Activated T-cell treated with anti-CD3 and anti-CD28 coated beads for 1 hour (primary cell): Measurements from ENCODE around the gene RPS6KA5.
"Not testable (repeated sequence)": the region's sequence is repeated elsewhere in the genome, so short reads cannot be mapped to it uniquely, and the experiment has no call there.

Experiments used
- DNase-seq: peaks from one replicate; pipeline ENCODE4 v3.0.0-alpha.2; 2020; ENCODE audit warnings: low read depth

RPS6KA5 gene

DNA sequence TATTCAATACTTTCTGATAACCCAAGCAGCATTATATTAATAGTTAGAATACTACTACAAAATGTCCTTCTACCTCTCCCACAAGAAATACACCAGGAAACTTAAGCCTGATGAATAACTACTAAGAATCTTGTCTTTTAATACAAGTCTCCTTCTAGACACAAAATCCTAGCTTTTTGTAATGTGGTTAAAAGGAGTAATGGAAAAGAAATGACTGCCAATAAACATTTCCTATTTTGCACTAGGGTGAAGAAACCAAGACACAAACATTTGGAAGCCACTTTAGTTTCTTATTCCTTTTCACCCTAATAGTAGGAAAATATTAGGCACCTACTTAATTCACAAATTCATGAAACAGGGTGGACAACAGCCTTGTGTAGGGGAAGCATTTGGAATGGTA lies 192.9 kb downstream of the RPS6KA5 start:
- DNase-seq: no peak

DNA sequence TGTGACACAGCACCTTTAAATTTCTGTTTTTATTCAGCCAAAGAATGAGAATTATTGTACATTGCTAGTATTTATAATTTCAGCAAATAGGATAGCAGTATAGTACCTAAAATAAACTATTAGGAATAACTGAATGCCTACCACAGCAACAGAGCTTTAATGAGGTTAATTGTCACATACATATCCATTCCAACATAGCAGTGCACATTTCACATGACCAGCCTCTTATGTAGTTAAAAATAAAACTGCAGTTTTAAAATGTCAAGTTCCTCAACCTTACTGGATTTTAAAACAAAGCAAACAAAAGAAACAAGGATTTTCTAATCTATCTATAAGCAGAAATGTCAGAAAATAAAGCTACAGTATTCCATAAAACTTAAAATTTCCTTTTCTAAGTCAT lies 193.6 kb downstream of the RPS6KA5 start:
- DNase-seq: no peak

DNA sequence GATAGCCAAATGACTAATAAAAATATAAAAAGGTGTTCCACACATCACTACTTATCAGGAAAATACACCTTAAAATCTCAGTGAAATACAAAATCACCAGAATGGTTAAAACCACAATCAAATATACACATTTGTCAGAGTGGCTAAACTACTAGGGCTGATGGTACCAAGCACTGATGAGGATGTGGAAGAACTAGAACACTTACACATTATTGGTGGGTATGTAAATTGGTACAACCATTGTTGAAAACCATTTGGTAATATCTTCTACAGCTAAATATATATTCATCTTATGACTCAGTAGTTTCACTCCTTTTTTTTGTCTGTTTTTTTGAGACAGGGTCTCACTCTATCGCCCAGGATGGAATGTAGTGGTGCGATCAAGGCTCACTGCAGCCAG lies 195.7 kb downstream of the RPS6KA5 start:
- no peak for DNase-seq

DNA sequence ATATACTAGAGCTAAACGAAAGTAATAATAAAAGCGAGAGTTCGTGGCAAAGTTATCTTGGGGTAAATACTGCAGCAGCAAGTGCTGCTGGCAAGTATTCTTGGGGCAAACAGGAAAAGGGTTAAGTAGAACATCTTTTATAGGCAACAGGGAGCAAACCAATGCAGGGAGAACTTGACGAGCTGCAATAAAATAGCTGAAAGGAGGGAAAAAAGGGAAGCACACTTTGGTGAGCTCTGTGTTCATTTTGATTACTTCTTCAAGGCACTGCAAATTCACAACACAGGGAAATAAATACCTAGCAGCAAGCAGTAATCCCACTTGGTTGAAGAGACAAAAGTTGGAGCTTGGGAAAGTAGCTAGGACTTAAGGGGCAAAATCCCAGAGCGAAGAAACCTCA lies 201.9 kb downstream of the RPS6KA5 start:
- DNase-seq: no peak

DNA sequence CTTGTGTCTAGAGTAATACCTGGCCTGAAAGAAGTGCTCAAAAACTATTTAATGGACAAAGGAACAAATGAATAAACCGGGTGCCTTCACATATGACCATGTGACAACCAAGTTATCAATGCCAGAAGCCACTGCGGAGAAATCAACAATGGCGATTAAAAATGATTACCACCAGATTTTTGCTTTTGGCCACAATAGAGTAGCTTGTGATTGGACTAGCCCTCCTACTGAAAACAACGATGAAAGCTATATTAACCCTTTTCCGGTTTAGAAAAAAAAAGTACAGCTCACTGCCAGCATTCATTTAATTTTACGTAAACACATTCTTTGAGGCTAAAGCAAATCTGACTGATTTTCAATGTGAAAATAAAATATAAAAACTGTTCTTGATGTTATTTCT lies 202.6 kb downstream of the RPS6KA5 start:
- DNase-seq: no peak

DNA sequence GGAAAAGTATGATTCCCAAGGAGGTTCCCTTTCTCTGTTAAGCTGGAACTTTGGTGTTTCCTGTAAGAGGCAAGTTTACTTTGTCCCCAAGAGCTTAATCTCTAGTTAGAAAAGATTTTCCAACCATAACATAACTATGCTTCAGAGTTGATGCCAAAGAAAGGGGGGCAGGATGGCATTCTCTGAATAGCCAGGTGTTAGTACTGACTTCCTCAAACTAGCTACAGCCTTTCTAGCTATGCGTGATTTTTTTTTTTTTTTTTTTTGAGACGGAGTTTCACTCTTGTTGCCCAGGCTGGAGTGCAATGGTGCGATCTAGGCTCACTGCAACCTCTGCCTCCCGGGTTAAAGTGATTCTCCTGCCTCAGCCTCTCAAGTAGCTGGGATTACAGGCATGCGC lies 204.3 kb downstream of the RPS6KA5 start:
- DNase-seq: not testable (repeated sequence)

DNA sequence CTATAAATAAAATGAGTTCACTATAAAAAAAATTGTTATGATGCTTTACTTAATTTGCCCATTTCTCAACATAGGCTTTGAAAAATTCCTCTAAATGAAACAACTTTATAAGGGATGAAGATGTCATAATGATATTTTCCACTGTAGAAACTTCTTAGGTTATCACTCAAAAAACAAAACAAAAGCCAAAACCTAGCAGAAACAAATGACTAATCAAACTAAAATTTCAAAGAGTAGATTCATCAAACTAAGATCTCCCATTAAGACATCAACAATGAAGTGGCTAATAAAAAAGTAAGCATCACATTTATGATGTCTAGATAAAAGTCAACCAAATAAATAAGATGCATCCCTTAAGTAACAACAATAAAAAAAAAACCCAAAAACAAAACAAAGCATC lies 207.3 kb downstream of the RPS6KA5 start:
- DNase-seq: no peak

DNA sequence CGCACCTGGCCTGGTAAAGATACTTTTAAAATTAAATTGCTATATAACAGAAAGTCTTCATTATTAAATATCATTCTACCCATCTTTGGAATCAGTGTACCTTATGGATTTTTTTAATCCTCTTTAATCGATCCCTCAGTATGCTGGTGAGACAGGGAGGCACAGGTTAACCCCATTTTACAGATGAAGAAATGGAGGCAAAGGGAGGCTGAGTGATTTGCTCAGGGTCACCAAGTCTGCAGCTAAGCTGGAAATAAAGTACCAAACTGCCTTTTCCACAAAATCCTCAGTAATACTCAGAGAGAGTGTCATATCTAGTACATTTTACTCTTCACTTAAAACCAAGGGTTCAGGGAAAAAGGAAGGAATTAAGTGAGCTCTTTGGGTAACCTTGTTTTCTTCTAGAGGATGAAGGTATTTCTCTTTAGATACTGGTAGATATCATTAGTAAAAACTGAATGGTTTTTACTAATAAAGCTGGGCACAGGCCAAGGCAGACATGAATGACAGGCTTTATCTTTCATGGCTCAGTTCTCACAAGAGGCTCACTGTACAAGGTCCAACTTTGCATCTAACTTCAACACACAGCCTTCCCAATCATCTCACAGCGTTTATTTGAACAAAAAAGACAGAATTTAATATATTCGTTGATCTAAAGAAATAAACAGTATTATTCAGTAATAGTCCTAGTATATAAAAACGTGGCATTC lies 209.0 kb downstream of the RPS6KA5 start:
- DNase-seq: no peak

DNA sequence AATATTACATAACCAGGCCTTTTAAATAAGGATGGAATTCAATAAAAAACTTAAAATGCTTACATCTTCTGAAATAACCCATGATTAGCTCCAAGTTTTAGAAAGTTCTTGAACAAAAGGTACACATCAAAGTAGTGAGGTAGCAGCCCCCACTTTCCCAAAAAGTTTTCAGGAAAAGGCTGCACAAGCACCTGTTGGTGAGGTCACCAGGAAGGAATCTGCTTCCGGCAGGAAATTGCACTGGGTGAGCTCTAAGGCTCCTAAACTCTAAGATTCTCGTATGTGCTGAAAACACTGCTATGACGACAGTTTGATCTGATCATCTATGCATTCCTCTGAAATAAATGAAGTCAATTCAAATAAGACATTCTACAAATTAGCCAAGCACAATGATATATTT lies 210.0 kb downstream of the RPS6KA5 start:
- DNase-seq: no peak

DNA sequence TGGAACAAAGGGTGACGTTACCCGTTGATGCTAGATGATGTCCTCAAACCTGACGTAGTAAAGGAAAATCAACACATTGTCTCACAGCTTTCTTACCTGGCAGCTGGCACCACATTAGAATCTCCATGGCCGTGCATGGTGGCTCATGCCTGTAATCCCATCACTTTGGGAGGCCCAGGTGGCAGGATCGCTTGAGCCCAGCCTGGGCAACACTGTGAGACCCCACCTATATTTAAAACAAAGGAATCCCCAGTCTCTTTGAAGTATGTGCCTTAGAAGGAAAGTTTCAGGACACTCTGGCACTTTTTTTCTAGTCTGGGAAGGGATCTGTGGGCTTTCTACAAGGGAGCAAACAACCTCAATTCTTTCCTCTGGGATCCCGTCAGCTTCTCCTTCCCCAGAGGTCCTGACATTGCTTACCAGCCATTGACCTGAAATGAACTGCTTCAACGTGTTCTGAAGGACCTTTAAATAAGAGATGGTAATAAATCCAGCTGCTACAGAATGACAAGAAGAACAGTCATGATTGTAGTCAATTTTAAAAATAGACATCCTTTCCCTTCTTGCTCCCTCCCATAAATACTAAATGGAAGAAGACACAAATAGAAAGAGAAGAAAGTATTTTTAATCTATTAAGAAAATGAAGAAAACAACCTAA lies 210.5 kb downstream of the RPS6KA5 start:
- no peak for DNase-seq

DNA sequence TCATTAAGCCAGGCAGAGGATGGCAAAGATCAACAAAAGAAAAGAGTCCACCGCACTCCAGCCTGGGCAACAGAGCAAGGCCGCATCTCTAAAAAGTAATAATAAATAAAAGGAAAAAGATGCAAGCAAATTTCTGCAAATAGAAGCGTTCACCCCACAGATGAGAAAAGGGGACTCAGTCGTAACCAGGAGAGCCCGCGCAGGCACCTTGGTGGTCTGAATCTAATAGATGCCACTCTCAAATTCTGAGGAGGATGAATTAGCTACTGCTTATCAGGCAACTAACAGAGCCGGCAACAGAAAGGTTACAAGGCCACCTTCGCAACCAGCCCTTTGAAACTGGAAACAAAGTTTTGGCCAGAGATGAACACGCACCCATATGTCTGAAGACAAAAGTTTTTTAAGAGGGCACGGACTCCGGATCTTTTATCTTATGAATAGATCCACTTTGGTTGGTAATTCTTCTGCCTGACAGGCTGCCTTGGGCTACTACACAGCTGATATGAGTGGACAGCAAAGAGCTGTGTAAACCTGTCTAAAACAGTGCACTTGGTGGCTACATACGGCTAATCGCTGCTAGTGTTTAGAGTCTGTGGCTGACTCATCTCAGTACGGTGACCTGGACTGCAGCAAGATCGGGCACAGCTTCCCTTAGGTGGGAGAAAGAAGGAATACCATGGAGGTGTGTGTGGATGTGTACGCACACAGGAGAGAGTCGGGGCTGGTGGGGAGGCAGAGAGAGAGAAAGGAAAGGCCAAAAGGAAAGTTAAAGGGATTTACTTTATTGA lies 211.3 kb downstream of the RPS6KA5 start:
- no peak for DNase-seq

DNA sequence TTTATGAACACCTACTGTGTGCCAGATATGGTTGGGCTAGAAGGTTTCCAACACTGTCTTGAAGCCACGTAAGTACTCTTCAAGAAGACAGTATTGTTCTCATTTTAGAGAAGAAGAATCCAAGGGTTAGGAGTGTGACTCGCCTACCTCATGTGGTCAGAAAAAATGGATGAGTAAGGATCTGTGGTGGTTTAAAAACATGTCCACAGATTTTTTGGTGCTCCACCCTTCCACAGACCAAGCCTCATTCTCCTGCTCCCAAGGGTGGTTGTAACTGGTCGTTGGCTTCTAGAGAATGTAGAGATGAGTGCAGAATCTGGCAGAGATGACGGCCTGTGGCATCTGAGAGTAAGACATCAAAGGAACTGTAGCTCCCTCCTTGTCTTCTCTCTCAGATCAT lies 213.9 kb downstream of the RPS6KA5 start:
- no peak for DNase-seq

DNA sequence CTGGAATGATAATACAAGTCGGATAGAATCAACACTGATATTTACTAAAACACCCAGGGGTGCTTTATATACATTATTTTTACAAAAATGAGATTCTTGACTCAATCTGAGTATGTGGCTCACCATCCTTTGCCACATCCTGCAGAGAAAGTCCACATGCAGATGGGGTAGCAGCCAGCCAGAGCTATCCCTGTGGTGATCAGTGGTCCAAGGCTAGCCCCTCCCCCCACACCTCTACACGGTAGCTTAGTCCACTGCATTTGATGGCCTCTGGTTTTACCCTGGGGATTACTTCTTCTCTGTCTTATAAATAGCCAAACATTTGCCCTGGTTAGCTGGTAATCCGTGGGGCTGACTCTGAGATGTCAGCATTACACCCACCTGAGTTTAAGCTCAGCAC lies 216.1 kb downstream of the RPS6KA5 start:
- DNase-seq: no peak

DNA sequence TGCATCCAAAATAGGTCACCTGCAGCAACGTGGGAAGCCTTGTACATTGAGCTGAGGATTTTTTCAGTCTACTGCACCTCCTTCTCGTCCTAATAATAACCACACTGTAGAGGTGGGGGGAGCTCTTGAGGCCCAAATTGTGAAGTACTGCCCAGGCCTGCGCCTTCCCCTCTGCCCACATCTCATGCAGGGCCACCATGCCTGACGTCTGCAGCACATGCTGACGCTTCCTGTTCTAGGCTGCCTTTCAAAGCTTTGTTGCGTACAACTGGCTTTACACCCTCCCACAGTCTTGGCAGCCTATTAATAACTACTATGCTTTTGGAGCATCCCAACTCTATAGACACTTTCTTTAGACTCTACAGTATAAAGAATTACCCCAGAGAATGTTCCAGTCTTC lies 217.7 kb downstream of the RPS6KA5 start:
- DNase-seq: no peak

DNA sequence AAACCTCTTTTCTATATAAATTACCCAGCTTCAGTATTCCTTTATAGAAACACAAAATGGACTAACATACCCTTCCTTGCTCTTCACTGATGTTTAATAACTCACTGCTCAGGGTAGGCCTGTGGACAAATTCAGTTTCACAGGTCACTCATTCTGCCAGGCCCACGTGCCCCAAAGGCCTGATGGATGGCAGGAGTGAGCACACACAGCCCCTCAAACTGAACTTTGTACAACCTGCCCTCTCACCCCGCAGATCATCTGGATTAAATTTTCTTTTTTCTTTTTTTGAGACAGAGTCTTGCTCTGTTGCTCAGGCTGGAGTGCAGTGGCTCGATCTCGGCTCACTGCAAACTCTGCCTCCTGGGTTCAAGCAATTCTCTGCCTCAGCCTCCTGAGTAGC lies 219.8 kb downstream of the RPS6KA5 start:
- DNase-seq: not testable (repeated sequence)

DNA sequence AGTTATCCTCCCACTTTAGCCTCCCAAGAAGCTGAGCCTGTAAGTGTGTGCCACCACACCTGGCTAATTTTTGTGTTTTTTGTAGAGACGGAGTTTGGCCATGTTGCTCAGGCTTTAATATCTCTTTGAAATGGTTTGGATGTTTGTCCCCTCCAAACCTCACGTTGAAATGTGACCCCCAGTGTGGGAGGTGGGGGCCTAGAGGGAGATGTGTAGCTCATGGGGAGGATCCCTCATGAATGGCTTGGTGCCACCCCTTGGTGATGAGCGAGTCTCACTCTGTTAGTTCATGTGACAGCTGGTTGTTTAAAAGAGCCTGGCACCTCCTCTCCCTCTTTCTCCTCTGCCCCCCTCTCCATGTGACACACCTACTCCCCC lies 220.6 kb downstream of the RPS6KA5 start:
- no peak for DNase-seq

DNA sequence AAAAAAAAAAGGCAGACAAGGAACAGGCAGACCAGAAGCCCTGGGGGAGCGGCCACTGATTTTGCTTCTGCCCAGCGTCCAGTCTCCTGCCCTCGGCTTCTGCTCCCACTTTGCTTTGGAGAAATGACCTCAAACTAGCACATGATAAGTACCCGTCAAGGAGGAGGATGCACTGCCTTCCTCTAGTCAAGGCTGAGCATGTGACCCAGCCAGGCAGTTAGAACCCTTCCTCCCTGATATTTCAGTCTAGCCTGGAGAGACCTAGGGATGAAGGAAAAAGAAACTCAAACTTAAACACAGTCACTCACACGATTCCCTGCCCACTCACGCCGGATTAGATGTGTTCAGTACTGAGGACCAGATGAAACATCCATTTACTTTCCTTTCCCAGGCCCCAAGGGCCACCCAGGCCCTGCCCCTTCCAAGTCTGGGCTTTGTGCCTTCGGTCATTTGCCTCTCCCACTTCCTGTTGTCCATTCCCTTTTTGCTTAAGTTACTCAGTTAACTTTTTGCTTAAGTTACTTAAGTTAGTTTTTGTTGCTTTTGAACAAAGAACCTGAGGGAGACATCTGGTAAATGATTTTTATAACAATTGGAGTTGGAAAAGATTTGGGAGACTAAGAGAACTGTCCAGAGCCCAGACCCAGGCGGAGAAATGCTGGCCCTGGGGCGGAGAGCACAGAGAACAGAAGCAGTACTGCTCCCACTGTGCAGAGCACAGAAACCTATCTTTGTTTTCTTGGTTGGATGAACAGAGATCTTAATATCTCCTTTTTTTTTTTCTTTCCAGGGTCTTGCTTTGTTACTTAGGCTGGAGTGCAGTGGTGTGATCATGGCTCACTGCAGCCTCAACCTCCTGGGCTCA lies 221.2 kb downstream of the RPS6KA5 start:
- no peak for DNase-seq

DNA sequence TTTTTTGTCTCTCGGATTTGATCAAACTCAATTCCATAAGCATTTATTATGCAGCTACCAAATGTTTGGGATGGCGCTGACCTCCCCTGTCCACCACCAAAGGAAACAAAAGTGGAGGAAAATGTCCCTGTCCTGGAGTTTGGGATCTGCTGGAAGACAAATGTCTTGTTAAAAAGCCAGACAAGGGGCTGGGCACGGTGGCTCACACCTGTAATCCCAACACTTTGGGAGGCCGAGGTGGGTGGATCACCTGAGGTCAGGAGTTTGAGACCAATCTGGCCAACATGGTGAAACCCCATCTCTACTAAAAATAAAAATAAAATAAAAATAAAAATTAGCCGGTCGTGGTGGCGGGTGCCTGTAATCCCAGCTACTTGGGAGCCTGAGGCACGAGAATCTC lies 221.9 kb downstream of the RPS6KA5 start:
- DNase-seq: not testable (repeated sequence)

DNA sequence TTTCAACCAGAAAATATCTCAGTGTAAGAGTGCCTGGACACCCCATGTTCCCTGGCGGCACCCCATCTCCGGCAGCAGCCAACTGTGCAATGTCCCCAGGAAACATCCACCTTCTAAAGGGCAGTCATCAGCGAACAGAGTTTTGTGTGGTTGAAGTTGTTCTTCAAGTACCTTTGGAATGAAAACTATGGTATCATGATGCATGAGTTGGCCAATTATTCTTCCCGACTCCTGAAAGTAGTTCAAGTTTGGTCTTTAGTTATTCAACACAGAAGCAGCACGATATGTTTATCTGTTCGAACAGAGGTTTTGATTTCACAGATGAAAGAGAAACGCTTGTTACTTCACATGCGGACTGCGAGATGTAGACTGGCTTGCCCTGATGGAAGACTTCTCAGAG lies 223.1 kb downstream of the RPS6KA5 start:
- no peak for DNase-seq

DNA sequence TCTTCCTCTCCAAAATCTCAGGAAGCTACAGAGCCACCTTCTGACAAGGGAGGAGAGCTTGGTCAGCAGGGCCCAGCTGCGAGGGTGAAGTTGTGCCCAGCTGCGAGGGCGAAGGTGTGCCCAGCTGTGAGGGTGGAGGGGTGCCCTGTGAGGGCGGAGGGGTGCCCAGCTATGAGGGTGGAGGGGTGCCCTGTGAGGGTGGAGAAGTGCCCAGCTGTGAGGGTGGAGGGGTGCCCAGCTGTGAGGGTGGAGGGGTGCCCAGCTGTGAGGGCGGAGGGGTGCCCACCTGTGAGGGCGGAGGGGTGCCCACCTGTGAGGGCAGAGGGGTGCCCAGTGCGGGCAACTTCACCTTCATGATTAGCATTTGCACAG lies 223.8 kb downstream of the RPS6KA5 start:
- DNase-seq: no peak

DNA sequence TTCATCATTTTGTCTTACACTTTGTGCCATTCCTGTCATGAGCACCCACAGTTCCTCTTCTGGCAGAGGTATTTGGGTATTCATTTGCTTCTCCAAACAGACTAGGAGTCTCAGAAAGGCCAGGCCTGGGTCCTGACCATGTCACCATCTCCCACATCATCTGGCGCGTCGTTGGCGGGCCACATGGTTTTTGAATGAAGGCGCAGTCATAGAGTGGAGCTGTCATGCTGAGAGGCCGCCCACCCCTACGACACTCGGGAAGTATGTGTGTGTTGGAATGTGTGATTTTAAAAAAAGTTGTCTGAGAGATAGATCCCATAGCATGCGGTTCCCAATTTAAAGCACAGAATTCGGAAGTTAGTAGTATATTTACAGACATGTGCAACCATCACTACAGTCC lies 228.6 kb downstream of the RPS6KA5 start:
- no peak for DNase-seq

DNA sequence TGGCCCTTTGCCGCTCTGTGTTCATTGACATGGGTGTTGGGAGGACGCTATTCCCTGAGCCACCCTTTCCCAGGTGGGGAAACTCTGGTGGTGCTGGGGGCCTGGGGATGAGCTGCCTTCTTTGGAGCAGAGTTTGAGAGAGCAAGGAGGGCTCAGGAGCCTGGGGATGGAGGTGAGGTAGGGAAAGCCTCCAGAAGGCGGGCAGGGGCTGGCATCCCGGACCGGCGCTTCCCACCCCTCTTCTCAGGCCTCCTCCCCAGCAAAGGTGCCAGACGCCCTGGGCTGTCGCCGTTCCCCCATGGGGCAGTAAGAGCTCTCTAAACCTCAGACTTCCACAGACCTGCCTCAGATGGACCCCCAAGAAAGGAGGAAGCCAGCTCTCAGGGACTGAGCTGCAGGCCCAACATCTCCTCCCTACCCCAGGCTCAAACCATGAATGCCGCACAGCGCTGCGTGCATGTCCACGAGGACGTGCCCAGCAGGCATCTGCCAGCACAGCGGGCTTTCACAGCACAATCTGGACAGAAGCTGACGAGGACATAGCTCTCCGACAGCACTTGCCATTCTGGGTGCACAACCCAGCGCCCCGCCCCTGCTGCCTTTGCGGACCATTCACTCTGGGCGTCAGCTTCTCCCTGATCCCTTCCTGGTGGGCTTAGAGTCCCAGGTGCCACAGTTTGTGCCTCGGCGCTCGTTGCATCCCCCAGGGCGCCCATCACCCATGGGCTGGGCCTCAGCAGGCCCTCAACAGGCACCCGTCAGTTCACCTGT lies 229.3 kb downstream of the RPS6KA5 start:
- DNase-seq: no peak
